Transverse colon (tissue), 4 donors: ENCODE results near the gene RAMACL.
"Not testable (repeated sequence)": the region's sequence is repeated elsewhere in the genome, so short reads cannot be mapped to it uniquely, and the experiment has no call there.

Experiments used
- POLR2AphosphoS5 ChIP-seq, 3 donors: sonication (generic); formaldehyde crosslinking; IDR thresholded peaks; one replicate each; pipeline ENCODE4 v1.6.1; 2016; ENCODE audit warnings: antibody characterized with exemption in 3 of 3
- TF ChIP-seq, protein P1 (sequence below), 5 experiments: fragments of 200-600 bp in 3 of 5; fragments of 450-650 bp in 2 of 5; sonication (generic) in 3 of 5; IDR thresholded peaks; 1 replicate in 2 of 5; 2 replicates in 3 of 5; pipeline ENCODE4 v1.5.1; 2016 to 2017; ENCODE audit warnings: antibody characterized with exemption in 5 of 5, inconsistent platforms in 3 of 5, mild to moderate bottlenecking in 2 of 5, moderate library complexity in 1 of 5

DNA sequence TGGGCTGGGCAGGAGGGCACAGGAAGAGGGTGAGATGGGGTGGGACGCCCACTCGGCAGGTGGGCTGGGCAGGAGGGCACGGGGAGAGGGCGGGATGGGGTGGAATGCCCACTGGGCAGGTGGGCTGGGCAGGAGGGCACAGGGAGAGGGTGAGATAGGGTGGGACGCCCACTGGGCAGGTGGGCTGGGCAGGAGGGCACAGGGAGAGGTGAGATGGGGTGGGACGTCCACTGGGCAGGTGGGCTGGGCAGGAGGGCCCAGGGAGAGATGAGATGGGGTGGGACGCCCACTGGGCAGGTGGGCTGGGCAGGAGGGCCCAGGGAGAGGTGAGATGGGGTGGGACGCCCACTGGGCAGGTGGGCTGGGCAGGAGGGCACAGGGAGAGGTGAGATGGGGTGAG is 4.7 kb downstream of the RAMACL start:
- TF ChIP-seq, protein P1, sequence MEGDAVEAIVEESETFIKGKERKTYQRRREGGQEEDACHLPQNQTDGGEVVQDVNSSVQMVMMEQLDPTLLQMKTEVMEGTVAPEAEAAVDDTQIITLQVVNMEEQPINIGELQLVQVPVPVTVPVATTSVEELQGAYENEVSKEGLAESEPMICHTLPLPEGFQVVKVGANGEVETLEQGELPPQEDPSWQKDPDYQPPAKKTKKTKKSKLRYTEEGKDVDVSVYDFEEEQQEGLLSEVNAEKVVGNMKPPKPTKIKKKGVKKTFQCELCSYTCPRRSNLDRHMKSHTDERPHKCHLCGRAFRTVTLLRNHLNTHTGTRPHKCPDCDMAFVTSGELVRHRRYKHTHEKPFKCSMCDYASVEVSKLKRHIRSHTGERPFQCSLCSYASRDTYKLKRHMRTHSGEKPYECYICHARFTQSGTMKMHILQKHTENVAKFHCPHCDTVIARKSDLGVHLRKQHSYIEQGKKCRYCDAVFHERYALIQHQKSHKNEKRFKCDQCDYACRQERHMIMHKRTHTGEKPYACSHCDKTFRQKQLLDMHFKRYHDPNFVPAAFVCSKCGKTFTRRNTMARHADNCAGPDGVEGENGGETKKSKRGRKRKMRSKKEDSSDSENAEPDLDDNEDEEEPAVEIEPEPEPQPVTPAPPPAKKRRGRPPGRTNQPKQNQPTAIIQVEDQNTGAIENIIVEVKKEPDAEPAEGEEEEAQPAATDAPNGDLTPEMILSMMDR (IDR thresholded peaks at IDR 0.05), result not testable (repeated sequence)
- not testable (repeated sequence) for TF ChIP-seq POLR2AphosphoS5 (IDR thresholded peaks at IDR 0.05)
